Liver (tissue), 9 donors: ENCODE measurements around the gene LRMDA. TPM values are rescaled to one million over a fixed set of nuclear protein-coding genes. Genes with fewer than 3 reads are reported as not detected.

Experiments used
- DNase-seq: peaks from one replicate; pipeline ENCODE4 v3.0.0-alpha.2; 2017; ENCODE audit warnings: low spot score
- H3K27ac ChIP-seq, 2 donors: one replicate each; pipeline ENCODE4 v1.7.0; 2013; ENCODE audit warnings: inconsistent platforms in 2 of 2, low read length in 2 of 2, control low read depth in 1 of 2, low read depth in 1 of 2, mild to moderate bottlenecking in 1 of 2
- H3K27me3 ChIP-seq, 4 donors: one replicate each; pipeline versions ENCODE4 v1.6.1 to v1.7.0; 2013; ENCODE audit warnings: low read length in 3 of 4, inconsistent platforms in 1 of 4, mild to moderate bottlenecking in 1 of 4, moderate library complexity in 1 of 4; ENCODE audit not compliant: control insufficient read depth in 4 of 4, insufficient read depth in 4 of 4
- H3K36me3 ChIP-seq, 4 donors: one replicate each; pipeline versions ENCODE4 v1.6.1 to v1.7.0; 2013; ENCODE audit warnings: low read length in 3 of 4, mild to moderate bottlenecking in 3 of 4, low read depth in 1 of 4, moderate library complexity in 1 of 4; ENCODE audit not compliant: control insufficient read depth in 4 of 4, insufficient read depth in 3 of 4
- H3K4me1 ChIP-seq, 4 donors: one replicate each; pipeline versions ENCODE4 v1.6.1 to v1.7.0; 2013; ENCODE audit warnings: low read length in 3 of 4, mild to moderate bottlenecking in 3 of 4, moderate library complexity in 1 of 4; ENCODE audit not compliant: control insufficient read depth in 4 of 4, insufficient read depth in 4 of 4
- H3K4me3 ChIP-seq, 3 donors: one replicate each; pipeline versions ENCODE4 v1.6.1 to v1.7.0; 2013; ENCODE audit warnings: low read length in 3 of 3, control low read depth in 1 of 3, low read depth in 1 of 3, mild to moderate bottlenecking in 1 of 3
- H3K9ac ChIP-seq, 2 donors: one replicate each; pipeline ENCODE4 v1.7.0; 2013; ENCODE audit warnings: low read length in 2 of 2, mild to moderate bottlenecking in 2 of 2, moderate library complexity in 2 of 2, control low read depth in 1 of 2, low read depth in 1 of 2
- H3K9me3 ChIP-seq, 4 donors: one replicate each; pipeline versions ENCODE4 v1.6.1 to v1.7.0; 2013; ENCODE audit warnings: low read length in 3 of 4; ENCODE audit not compliant: control insufficient read depth in 4 of 4
- CTCF ChIP-seq: fragments of 150-350 bp; IDR thresholded peaks from 2 replicates; pipeline ENCODE4 v1.5.1; 2017; ENCODE audit warnings: improper control_type of control experiment, low read depth, low read length; ENCODE audit not compliant: missing input control
- EGR1 ChIP-seq, 2 donors: IDR thresholded peaks; 2 replicates each; pipeline ENCODE4 v1.6.1; 2016 to 2018; ENCODE audit warnings: antibody characterized with exemption in 2 of 2, low read depth in 2 of 2
- FOXA1 ChIP-seq: IDR thresholded peaks from 2 replicates; pipeline ENCODE4 v1.6.1; 2016; ENCODE audit warnings: antibody characterized with exemption
- FOXA2 ChIP-seq: IDR thresholded peaks from 2 replicates; pipeline ENCODE4 v1.6.1; 2016; ENCODE audit warnings: antibody characterized with exemption
- GABPA ChIP-seq, 2 donors: IDR thresholded peaks in 1 of 2; conservative IDR thresholded peaks in 1 of 2; 2 replicates each; pipeline ENCODE4 v1.6.1; 2016; ENCODE audit warnings: antibody characterized with exemption in 2 of 2, mild to moderate bottlenecking in 1 of 2, moderate library complexity in 1 of 2
- HNF4G ChIP-seq: IDR thresholded peaks from 2 replicates; pipeline ENCODE4 v1.6.1; 2016; ENCODE audit warnings: antibody characterized with exemption
- RAD21 ChIP-seq, 2 donors: IDR thresholded peaks; 2 replicates each; pipeline ENCODE4 v1.6.1; 2016; ENCODE audit warnings: antibody characterized with exemption in 2 of 2, mild to moderate bottlenecking in 2 of 2
- REST ChIP-seq: IDR thresholded peaks from 2 replicates; pipeline ENCODE4 v1.6.1; 2016; ENCODE audit warnings: antibody characterized with exemption, mild to moderate bottlenecking
- RXRA ChIP-seq, 2 donors: IDR thresholded peaks; 2 replicates each; pipeline ENCODE4 v1.6.1; 2017 to 2018; ENCODE audit warnings: antibody characterized with exemption in 2 of 2, mild to moderate bottlenecking in 1 of 2
- TAF1 ChIP-seq: conservative IDR thresholded peaks from 2 replicates; pipeline ENCODE4 v1.6.1; 2016; ENCODE audit warnings: antibody characterized with exemption, mild to moderate bottlenecking
- YY1 ChIP-seq: IDR thresholded peaks from 2 replicates; pipeline ENCODE4 v1.6.1; 2016; ENCODE audit warnings: antibody characterized with exemption, mild to moderate bottlenecking
- ZBTB33 ChIP-seq: IDR thresholded peaks from 2 replicates; pipeline ENCODE4 v1.6.1; 2016; ENCODE audit warnings: antibody characterized with exemption
- WGBS: extraction: QIAGEN DNeasy Blood & Tissue Kit; methylation state at CpG from one replicate; pipeline ENCODE4 v1.1.7; 2013; 5-methylcytosine and 5-hydroxymethylcytosine counted together
- polyA plus RNA-seq, 2 donors: library from polyadenylated mRNA; stranded (reverse) in 1 of 2; unstranded in 1 of 2; fragments of 200-250 nt in 1 of 2; fragments of >200 nt in 1 of 2; fragmentation: Nextera tagmentation in 1 of 2; extraction: Ambion mirVana in 1 of 2; gene quantifications; one replicate each; pipeline versions ENCODE4 v1.2.1 to v1.2.3, GENCODE V29; 2013 to 2015
- total RNA-seq, 2 donors: library from RNA; depleted of rRNA; stranded (reverse); fragments of >200 nt; gene quantifications; one replicate each; pipeline ENCODE4 v1.2.3, GENCODE V29; 2014
- donor health status: healthy.
- donor health status: healthy.
- donor health status: healthy.
- donor health status: healthy.
- donor health status: healthy.

The LRMDA gene
- total and polyA plus RNA-seq, 4 donors: 7.9 to 15.8 (median 11.3) TPM

- TF ChIP-seq RAD21 (IDR thresholded peaks at IDR 0.05) (no peak), GABPA (IDR thresholded peaks at IDR 0.05 in 1 of 2, conservative IDR thresholded peaks at IDR 0.05 in 1 of 2) (no peak), HNF4G (no peak), RXRA (IDR thresholded peaks at IDR 0.05) (no peak), YY1 (no peak), REST (no peak), FOXA2 (no peak), TAF1 (no peak), ZBTB33 (no peak), CTCF (no peak), FOXA1 (no peak), EGR1 (IDR thresholded peaks at IDR 0.05; ENCODE audit: low read depth in 2 of 2) (no peak)
- H3K9ac ChIP-seq: no peak overlapping the region
- WGBS: 91% methylated on average over 3 of the region's 3 CpGs
- no peak for DNase-seq
- H3K27ac ChIP-seq: no peak overlapping the region
- H3K4me1 ChIP-seq: no peaks in the 10 kb centered on the region
- H3K9me3 ChIP-seq: peaks cover 0 to 3% (median 1%) of the 10 kb centered on the region in 4 donors
- H3K4me3 ChIP-seq: no peak overlapping the region
- no peaks in the 10 kb centered on the region for H3K27me3 ChIP-seq
- H3K36me3 ChIP-seq: no peaks in the 10 kb centered on the region
Measured at GRCh38 chr10:76492026-76492425, 1060.6 kb downstream of the LRMDA start.

- Histone ChIP-seq H3K36me3 (no peaks in the 10 kb centered on the region), H3K4me1 (no peaks in the 10 kb centered on the region), H3K9me3 (peaks cover 0 to 3% (median 1%) of the 10 kb centered on the region in 4 donors), H3K9ac (no peak overlapping the region), H3K27ac (no peak overlapping the region), H3K4me3 (no peak overlapping the region), H3K27me3 (no peaks in the 10 kb centered on the region)
- 97% methylated on average over 5 of the region's 5 CpGs for WGBS
- TF ChIP-seq FOXA1 (no peak), CTCF (no peak), YY1 (no peak), REST (no peak)
- no peak for DNase-seq
Measured at GRCh38 chr10:76492678-76493472, 1061.5 kb downstream of the LRMDA start.
